C4-2B (cell line): Measurements from ENCODE around the gene PRELP.

Source experiments
- H3K27ac ChIP-seq: fragments of 450-650 bp; 2 replicates; pipeline ENCODE4 v1.5.1; 2017
- ZFX ChIP-seq: fragments of 450-650 bp; IDR thresholded peaks from 2 replicates; pipeline ENCODE4 v1.6.1; 2017
- TF ChIP-seq, protein P1 (sequence below): fragments of 450-650 bp; conservative IDR thresholded peaks from 2 replicates; pipeline ENCODE4 v1.5.1; 2017; ENCODE audit warnings: mild to moderate bottlenecking

The PRELP gene

DNA sequence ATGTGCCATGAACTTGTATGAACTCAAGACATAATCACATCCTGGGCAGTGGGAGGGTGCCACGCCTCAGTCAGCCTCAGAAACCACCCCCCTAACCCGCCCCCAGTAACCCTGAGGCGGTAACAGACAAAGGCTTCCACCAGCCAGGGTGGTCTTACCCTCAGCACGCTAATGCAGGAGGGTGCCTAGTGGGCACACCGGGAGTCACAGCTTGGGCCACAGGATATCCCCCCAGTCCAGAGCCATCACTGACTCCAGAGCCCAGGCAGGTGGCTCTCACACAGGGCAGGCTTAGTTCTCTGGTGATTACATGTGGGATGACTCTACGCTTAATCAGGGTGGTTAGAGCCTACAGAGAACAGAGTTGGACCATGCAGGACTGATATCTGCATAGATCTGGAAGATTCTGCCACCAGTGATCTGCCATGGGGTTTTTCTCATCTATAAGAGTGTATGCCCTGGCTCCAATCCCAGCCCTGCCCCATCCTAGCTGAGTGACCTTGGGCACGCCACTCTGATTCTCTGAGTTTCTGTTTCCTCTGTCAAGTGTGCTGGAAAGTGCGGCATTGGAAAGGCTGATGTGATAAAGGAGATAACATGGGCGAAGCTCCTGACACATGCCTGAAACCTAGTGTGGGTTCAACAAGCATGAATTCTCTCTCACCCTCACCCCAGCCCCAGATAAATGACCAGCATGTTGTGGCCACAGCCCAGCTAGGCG lies 45.6 kb downstream of the PRELP start:
- TF ChIP-seq, protein P1, sequence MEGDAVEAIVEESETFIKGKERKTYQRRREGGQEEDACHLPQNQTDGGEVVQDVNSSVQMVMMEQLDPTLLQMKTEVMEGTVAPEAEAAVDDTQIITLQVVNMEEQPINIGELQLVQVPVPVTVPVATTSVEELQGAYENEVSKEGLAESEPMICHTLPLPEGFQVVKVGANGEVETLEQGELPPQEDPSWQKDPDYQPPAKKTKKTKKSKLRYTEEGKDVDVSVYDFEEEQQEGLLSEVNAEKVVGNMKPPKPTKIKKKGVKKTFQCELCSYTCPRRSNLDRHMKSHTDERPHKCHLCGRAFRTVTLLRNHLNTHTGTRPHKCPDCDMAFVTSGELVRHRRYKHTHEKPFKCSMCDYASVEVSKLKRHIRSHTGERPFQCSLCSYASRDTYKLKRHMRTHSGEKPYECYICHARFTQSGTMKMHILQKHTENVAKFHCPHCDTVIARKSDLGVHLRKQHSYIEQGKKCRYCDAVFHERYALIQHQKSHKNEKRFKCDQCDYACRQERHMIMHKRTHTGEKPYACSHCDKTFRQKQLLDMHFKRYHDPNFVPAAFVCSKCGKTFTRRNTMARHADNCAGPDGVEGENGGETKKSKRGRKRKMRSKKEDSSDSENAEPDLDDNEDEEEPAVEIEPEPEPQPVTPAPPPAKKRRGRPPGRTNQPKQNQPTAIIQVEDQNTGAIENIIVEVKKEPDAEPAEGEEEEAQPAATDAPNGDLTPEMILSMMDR, result no peak
- TF ChIP-seq ZFX, result no peak
- H3K27ac ChIP-seq, result no peak overlapping the region

DNA sequence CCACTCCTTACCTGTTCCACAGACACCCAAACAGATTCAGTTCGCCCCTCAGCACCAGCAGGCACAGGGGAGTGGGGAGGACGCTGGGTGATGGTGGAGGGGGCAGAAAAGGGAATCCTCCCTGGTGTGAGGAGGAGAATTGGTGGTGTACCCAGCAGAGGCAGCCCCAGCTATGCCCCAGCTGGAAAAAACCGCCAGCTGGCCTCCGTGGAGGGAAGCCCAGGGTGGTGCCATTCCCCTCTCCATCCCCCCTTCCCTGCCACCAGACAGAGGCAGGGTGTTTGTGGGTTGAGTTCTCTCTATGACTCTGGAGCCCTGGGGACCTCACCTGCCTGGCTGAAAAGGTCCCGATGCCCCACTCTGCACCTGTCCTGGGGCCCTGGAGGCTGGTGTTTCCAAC lies 46.2 kb downstream of the PRELP start:
- no peak for TF ChIP-seq ZFX
- TF ChIP-seq, protein P1, result no peak

DNA sequence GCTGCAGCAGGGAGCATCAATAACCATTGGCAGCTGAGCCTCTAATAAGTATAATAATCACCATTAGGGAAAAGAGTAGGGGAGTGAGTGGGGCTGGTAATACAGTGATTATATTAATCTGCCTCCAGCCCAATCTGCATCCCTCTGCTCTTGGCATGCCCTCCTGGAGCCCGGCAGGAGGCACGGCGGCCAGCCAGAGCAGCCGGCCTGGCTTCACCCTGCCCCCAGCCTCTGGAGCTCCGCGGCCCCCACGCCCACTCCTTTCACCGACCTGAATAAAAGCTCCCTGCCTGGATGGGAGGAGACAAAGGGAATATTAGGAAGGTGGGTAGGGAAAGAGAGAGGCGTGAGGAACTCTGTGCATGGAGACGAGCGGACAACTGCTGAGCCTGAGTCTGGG lies 46.6 kb downstream of the PRELP start:
- TF ChIP-seq, protein P1, result no peak
- no peak for TF ChIP-seq ZFX
- H3K27ac ChIP-seq, result no peak overlapping the region

More for the DNA sequence above, 46.2 kb downstream of the PRELP start:
- no peak overlapping the region for H3K27ac ChIP-seq

DNA sequence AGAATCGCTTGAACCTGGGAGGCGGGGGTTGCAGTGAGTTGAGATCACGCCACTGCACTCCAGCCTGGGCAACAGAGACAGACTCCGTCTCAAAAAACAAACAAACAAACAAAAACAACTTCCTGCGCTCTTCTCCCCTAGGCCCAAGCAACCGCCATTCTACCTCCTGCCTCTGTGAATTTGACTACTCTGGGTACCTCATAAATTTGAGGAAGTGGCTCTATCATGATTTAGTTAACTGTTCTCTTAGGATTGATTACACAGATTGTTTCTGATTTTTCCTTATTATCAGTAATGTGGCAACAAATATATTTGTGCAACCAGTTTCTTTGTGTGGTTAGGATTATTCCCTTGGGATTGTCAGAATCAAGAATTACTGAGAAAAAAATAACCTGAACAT lies 48.1 kb downstream of the PRELP start:
- no peak for TF ChIP-seq ZFX
- TF ChIP-seq, protein P1, result no peak
- H3K27ac ChIP-seq, result no peak overlapping the region

DNA sequence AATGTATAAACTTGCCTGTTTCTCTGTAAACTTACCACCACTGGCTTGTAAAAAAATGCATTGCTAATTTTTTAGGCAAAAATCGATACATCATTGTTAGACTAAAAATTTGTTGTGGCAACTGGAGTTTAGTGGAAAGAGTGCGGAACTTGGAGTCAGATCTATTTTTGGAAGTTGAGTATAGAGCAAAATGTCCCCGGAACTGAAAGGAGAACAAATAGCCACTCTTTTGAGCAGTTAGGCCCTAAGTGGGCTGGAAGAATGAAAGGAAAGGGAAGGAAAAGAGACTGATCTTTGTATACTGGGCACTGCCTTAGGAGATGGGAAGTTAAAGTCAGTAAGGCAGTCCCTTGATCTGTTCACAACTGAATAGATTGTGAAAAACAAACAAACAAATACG lies 48.5 kb downstream of the PRELP start:
- H3K27ac ChIP-seq, result no peak overlapping the region
- TF ChIP-seq ZFX, result no peak
- TF ChIP-seq, protein P1, result no peak

DNA sequence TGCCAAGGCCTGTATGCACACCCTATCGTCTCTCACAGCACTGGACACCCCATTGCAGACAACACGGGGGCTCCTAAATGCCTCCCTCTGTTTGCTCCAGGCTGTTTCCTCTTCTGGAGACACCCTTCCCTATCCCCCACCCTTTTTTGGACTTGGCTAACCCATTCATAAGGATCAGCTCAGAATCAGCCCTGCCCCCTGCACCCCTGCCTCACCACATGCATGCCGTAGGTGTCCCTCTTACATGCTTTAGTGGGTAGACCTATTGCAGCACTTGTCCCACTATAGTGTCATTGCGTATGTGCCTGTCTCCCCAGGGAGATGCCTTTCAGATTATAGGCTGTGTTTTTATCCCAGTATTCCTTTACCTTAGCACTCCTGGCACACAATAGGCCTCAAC lies 49.2 kb downstream of the PRELP start:
- no peak overlapping the region for H3K27ac ChIP-seq
- TF ChIP-seq ZFX, result no peak
- TF ChIP-seq, protein P1, result no peak

DNA sequence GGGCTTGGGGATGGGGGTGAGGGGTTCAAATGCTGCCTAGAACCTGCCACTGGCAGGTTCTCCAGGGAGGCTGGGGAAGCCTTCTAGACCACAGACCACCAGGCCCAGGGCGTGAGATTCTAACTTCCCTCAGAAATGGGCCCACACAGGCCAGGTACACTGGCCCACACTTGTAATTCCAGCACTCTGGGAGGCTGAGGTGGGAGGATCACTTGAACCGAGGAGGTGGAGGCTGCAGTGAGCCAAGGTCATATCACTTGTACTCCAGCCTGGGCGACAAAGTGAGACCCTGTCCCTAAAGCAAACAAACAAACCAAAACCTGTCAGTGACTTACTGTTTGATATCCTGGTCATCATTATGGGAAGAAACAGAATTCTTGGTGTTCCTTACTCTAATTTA lies 50.1 kb downstream of the PRELP start:
- no peak for TF ChIP-seq ZFX
- TF ChIP-seq, protein P1, result no peak
- H3K27ac ChIP-seq, result no peak overlapping the region
